ENCODE measurements around the gene DDX20. TPM values are rescaled to one million over a fixed set of nuclear protein-coding genes. Genes with fewer than 3 reads are reported as not detected.

The DDX20 gene
- total and polyA plus RNA-seq, 7 donors: 6.2 to 11.6 (median 8.1) TPM

- WGBS, 3 donors: 66 to 83% (median 81%) methylated on average over 3 of the region's 3 CpGs
- no peak for TF ChIP-seq CTCF (IDR thresholded peaks at IDR 0.05)
- intact Hi-C loops (cut with DNase I): loop anchor here in 1 of 2 donors (10.0 kb wide), 1 partner anchor 180 kb away; no protein-coding TSS in a partner anchor
- no peak overlapping the region for H3K4me3 ChIP-seq
- ATAC-seq (no peak), DNase-seq (no peak)
- no peaks in the 10 kb centered on the region for H3K4me1 ChIP-seq
- no peaks in the 10 kb centered on the region for H3K36me3 ChIP-seq (ENCODE audit: insufficient read depth in 1 of 2, low read depth in 1 of 2)
- no peaks in the 10 kb centered on the region for H3K27me3 ChIP-seq (ENCODE audit: insufficient read depth in 3 of 3, low read length in 2 of 3)
- no peaks in the 10 kb centered on the region for H3K9me3 ChIP-seq
- no peak overlapping the region for H3K27ac ChIP-seq
These were observed 58.9 kb downstream of the DDX20 start for GRCh38 chr1:111814642-111815041.

Other genes starting within 250 kb of the DDX20 start
- gene RAP1A, start 136.1 kb upstream of the DDX20 start, total RNA-seq: 10 to 100 TPM; 63.6 to 94.8 (median 73.8) TPM
- 100 to 1,000 TPM in 2 of 3 donors, 10 to 100 TPM in 1; 64.2 to 235 (median 102) TPM for gene RAP1A, start 136.1 kb upstream of the DDX20 start, polyA plus RNA-seq
- gene INKA2, start 16.5 kb upstream of the DDX20 start, total RNA-seq: 10 to 100 TPM in 2 of 4 donors, 1 to 10 TPM in 2; 7.4 to 15.0 (median 10.4) TPM
- gene INKA2, start 16.5 kb upstream of the DDX20 start, polyA plus RNA-seq: 1 to 10 TPM; 1.6 to 5.4 (median 3.7) TPM
- gene KCND3, start 233.8 kb downstream of the DDX20 start, total RNA-seq: 1 to 10 TPM; 1.2 to 4.1 (median 2.2) TPM
- 1 to 10 TPM in 1 of 3 donors, under 1 TPM in 2; 0.53 to 1.3 (median 0.84) TPM for gene KCND3, start 233.8 kb downstream of the DDX20 start, polyA plus RNA-seq